MM.1S (cell line): ENCODE data around the gene IL1RAPL2.
"Not testable (repeated sequence)": the region's sequence is repeated elsewhere in the genome, so short reads cannot be mapped to it uniquely, and the experiment has no call there.

ENCODE experiments used
- DNase-seq: peaks from one replicate; pipeline ENCODE4 v3.0.0-alpha.2; 2015
- H2AFZ ChIP-seq: fragments of 300-600 bp; sonication (generic); 2 replicates; pipeline ENCODE4 v1.6.0; 2016; ENCODE audit warnings: antibody characterized with exemption, low read length
- H3F3A ChIP-seq: fragments of 300-600 bp; sonication (generic); 2 replicates; pipeline ENCODE4 v1.6.1; 2016; ENCODE audit warnings: mild to moderate bottlenecking, antibody characterized with exemption, low read length, moderate library complexity, mixed read lengths; ENCODE audit not compliant: insufficient read depth
- H3K27ac ChIP-seq: fragments of 300-600 bp; sonication (generic); 2 replicates; pipeline ENCODE4 v1.5.1; 2016; ENCODE audit warnings: mild to moderate bottlenecking, low read length
- H3K27me3 ChIP-seq: fragments of 300-600 bp; sonication (generic); replicated peaks from 2 replicates; pipeline ENCODE4 v1.6.0; 2016; ENCODE audit warnings: low read length; ENCODE audit not compliant: insufficient read depth
- H3K36me3 ChIP-seq: fragments of 300-600 bp; sonication (generic); replicated peaks from 2 replicates; pipeline ENCODE4 v1.6.1; 2016; ENCODE audit warnings: mild to moderate bottlenecking, low read length, mixed read lengths; ENCODE audit not compliant: insufficient read depth
- H3K4me1 ChIP-seq: fragments of 300-600 bp; sonication (generic); 2 replicates; pipeline ENCODE4 v1.6.1; 2016; ENCODE audit warnings: low read length, mixed read lengths
- H3K4me2 ChIP-seq: fragments of 300-600 bp; sonication (generic); 2 replicates; pipeline ENCODE4 v1.6.0; 2016; ENCODE audit warnings: low read depth, low read length
- H3K4me3 ChIP-seq: fragments of 300-600 bp; sonication (generic); 2 replicates; pipeline ENCODE4 v1.5.1; 2016; ENCODE audit warnings: low read length, mixed read lengths
- H3K79me2 ChIP-seq: fragments of 300-600 bp; sonication (generic); 2 replicates; pipeline ENCODE4 v1.6.1; 2016; ENCODE audit warnings: mixed run types, low read length, mixed read lengths
- H3K9ac ChIP-seq: fragments of 300-600 bp; sonication (generic); 2 replicates; pipeline ENCODE4 v1.6.1; 2016; ENCODE audit warnings: low read length, mixed read lengths
- H3K9me2 ChIP-seq: fragments of 300-600 bp; sonication (generic); replicated peaks from 2 replicates; pipeline ENCODE4 v1.6.1; 2016; ENCODE audit warnings: mild to moderate bottlenecking, low read length, mixed read lengths; ENCODE audit not compliant: insufficient read depth
- H3K9me3 ChIP-seq: fragments of 300-600 bp; sonication (generic); replicated peaks from 2 replicates; pipeline ENCODE4 v1.6.1; 2016; ENCODE audit warnings: mild to moderate bottlenecking, low read length, mixed read lengths; ENCODE audit not compliant: insufficient read depth
- H4K20me1 ChIP-seq: fragments of 300-600 bp; sonication (generic); 2 replicates; pipeline ENCODE4 v1.6.1; 2016; ENCODE audit warnings: mild to moderate bottlenecking, low read length, moderate library complexity, mixed read lengths; ENCODE audit not compliant: insufficient read depth
- CTCF ChIP-seq: fragments of 300-600 bp; sonication (generic); IDR thresholded peaks from 2 replicates; pipeline ENCODE4 v1.5.1; 2016; ENCODE audit warnings: antibody characterized with exemption, low read length, mixed read lengths
- EZH2 ChIP-seq: fragments of 300-600 bp; sonication (generic); optimal IDR thresholded peaks from 2 replicates; pipeline ENCODE3; 2017; ENCODE audit warnings: low read depth, mild to moderate bottlenecking, antibody characterized with exemption, low read length, mixed read lengths
- EZH2phosphoT487 ChIP-seq: fragments of 300-600 bp; sonication (generic); IDR thresholded peaks from 2 replicates; pipeline ENCODE4 v1.6.1; 2018; ENCODE audit warnings: antibody characterized with exemption, low read length

The IL1RAPL2 gene

DNA sequence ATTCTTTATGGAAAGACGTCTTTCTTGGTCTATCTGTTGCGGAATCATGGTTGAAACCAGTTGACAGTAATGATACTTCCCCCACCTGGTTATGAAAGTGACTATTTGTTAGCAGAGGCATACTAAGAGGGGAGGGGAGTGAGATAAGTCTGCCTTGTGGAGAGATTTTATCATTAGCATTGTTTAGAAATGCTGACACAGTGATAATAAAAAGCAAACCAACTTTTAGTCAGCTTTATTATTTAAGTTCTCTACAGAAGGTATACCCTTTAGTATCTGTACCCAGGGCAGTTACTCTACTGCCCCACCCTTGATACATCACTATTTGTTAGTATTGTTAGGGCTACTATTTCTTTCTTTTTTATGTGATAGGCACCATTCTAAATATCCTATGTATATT lies 26.9 kb upstream of the IL1RAPL2 start:
- TF ChIP-seq EZH2: no peak
- no peak for TF ChIP-seq EZH2phosphoT487
- no peaks in the 10 kb centered on the region for H3K79me2 ChIP-seq
- no peaks in the 10 kb centered on the region for H3K9me2 ChIP-seq
- no peak for DNase-seq
- no peaks in the 10 kb centered on the region for H3K27me3 ChIP-seq
- H4K20me1 ChIP-seq: no peaks in the 10 kb centered on the region
- H3K9me3 ChIP-seq: no peaks in the 10 kb centered on the region
- no peaks in the 10 kb centered on the region for H3K4me1 ChIP-seq
- H3K27ac ChIP-seq: no peak overlapping the region
- no peak overlapping the region for H3K4me2 ChIP-seq
- H3F3A ChIP-seq: no peaks in the 10 kb centered on the region
- no peak overlapping the region for H3K4me3 ChIP-seq
- H3K36me3 ChIP-seq: no peaks in the 10 kb centered on the region
- no peak overlapping the region for H2AFZ ChIP-seq
- no peak overlapping the region for H3K9ac ChIP-seq

GRCh38 chrX:104542447-104542846 lies 23.6 kb upstream of the IL1RAPL2 start:
- not testable (repeated sequence) for H2AFZ ChIP-seq, DNase-seq, H3K9me3 ChIP-seq, H3K4me1 ChIP-seq, H3K79me2 ChIP-seq, H3K9me2 ChIP-seq, H4K20me1 ChIP-seq, H3K36me3 ChIP-seq, H3K4me2 ChIP-seq, H3K9ac ChIP-seq, H3K4me3 ChIP-seq, H3F3A ChIP-seq, H3K27ac ChIP-seq, H3K27me3 ChIP-seq

DNA sequence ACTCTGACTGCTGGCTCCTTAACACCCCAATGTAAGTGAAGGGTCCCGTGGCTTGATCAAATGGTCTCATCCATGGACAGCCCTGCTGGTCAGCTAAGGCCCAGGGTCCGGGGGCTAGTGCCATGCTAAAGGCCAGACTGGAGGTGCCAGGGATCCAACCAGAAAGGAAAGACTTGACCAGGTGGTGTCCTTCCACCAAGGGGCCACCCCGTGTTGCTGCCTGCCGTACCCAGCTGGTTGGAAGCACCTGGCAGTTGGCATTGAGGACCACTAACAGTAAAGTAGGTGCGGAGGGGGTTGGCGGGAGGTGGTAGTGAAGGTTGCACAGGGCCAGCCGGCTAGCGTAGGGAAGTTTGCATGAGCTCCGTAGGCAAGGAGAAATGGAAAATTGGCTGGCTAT lies 1.7 kb upstream of the IL1RAPL2 start:
- no peaks in the 10 kb centered on the region for H3F3A ChIP-seq
- H3K9me3 ChIP-seq: no peaks in the 10 kb centered on the region
- H2AFZ ChIP-seq: no peak overlapping the region
- no peak for TF ChIP-seq CTCF
- TF ChIP-seq EZH2phosphoT487: no peak
- no peak for TF ChIP-seq EZH2
- DNase-seq: no peak
- no peaks in the 10 kb centered on the region for H3K79me2 ChIP-seq
- no peak overlapping the region for H3K9ac ChIP-seq
- no peaks in the 10 kb centered on the region for H3K36me3 ChIP-seq
- no peaks in the 10 kb centered on the region for H3K27me3 ChIP-seq
- no peak overlapping the region for H3K4me3 ChIP-seq
- no peak overlapping the region for H3K4me2 ChIP-seq
- no peak overlapping the region for H3K27ac ChIP-seq
- H3K4me1 ChIP-seq: no peaks in the 10 kb centered on the region
- no peaks in the 10 kb centered on the region for H4K20me1 ChIP-seq
- H3K9me2 ChIP-seq: no peaks in the 10 kb centered on the region

DNA sequence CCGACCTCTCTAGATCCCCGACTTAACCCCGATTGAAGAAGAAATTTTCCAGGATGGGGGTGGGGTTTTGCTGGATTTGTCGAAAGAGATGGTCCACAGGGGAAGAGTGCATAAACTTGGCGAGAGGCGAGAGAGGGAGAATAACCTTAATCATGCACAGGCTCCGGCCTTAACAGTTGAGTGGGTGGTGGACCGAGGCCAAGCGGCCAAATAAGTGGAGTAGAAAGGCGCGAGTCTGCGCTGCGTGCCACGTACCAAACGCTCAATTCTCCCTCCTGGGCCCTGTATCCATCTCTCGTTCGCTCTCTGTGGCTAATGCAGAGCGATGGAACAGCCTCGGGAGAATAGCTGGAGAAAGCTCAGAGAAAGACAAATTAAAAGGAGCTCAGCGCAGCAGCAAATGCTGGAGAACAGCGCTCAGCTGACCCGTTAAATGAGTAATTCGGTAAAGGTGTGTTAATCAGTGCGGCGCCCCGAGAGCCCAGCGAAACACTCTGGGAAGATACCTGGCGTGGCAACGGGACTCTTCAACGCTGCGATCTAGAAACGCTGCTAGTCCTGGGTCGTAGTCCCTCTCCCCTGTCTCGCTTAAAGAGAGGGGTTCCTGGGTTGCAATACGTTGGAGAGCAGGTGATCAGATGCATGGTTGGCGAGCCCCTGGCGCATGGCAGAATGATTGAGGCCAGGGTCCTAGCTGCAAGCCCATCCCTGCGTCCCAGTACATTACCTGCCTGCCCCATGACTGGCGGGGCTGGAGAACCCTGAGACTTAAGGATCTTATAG lies 887 bp upstream of the IL1RAPL2 start:
- H3K27me3 ChIP-seq: no peaks in the 10 kb centered on the region
- no peaks in the 10 kb centered on the region for H3K9me3 ChIP-seq
- TF ChIP-seq EZH2phosphoT487 (no peak), EZH2 (no peak), CTCF (no peak)
- no peak overlapping the region for H3K27ac ChIP-seq
- DNase-seq: no peak
- H3K36me3 ChIP-seq: no peaks in the 10 kb centered on the region
- no peaks in the 10 kb centered on the region for H3K9me2 ChIP-seq
- H3K9ac ChIP-seq: no peak overlapping the region
- no peak overlapping the region for H3K4me3 ChIP-seq
- no peaks in the 10 kb centered on the region for H4K20me1 ChIP-seq
- no peak overlapping the region for H2AFZ ChIP-seq
- no peaks in the 10 kb centered on the region for H3F3A ChIP-seq
- no peaks in the 10 kb centered on the region for H3K4me1 ChIP-seq
- no peaks in the 10 kb centered on the region for H3K79me2 ChIP-seq
- H3K4me2 ChIP-seq: no peak overlapping the region
